ENCODE data around the gene OR1L8.

Gene OR1L8

DNA sequence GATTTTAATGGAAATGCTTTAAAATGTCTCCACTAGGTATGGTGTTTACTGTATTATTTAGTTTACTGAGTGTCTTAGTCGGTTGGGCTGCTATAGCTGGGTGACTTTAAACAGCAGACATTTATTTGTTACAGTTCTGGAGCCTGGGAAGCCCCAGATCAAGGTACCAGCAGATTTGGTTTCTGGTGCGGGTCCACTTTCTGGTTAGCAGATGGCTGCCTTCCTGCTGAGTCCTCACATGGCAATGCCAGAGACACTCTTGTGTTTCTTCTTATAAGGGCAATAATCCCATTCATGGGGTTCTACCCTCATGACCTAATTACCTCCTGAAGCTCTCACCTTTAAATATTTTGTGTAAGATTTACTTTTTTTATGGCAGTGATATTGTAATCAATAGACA lies 65.0 kb downstream of the OR1L8 start:
- H3K4me3 ChIP-seq (ENCODE audit: low read depth, low read length) = no peak overlapping the region
